Activated naive CD8-positive, alpha-beta T cell (primary cell): ENCODE results near the gene LMAN2L.

ENCODE experiments used
- H3K27ac Mint-ChIP-seq: one replicate; pipeline ENCODE4 v1.8.0; 2021; ENCODE audit warnings: mixed read lengths
- H3K27me3 Mint-ChIP-seq: one replicate; pipeline ENCODE4 v1.8.0; 2021; ENCODE audit warnings: mixed read lengths
- H3K36me3 Mint-ChIP-seq: one replicate; pipeline ENCODE4 v1.8.0; 2021; ENCODE audit warnings: mixed read lengths
- H3K4me1 Mint-ChIP-seq: one replicate; pipeline ENCODE4 v1.8.0; 2021; ENCODE audit warnings: low read depth, mixed read lengths
- H3K4me3 Mint-ChIP-seq: one replicate; pipeline ENCODE4 v1.8.0; 2021; ENCODE audit warnings: mild to moderate bottlenecking, mixed read lengths
- H3K9me3 Mint-ChIP-seq: one replicate; pipeline ENCODE4 v1.8.0; 2021; ENCODE audit warnings: low read depth, mixed read lengths

The LMAN2L gene

GRCh38 chr2:96747061-96747617 is 7.3 kb upstream of the LMAN2L start:
- no peak overlapping the region for H3K27ac Mint-ChIP-seq
- H3K4me3 Mint-ChIP-seq, result no peak overlapping the region
- H3K9me3 Mint-ChIP-seq, result no peaks in the 10 kb centered on the region
- no peaks in the 10 kb centered on the region for H3K36me3 Mint-ChIP-seq
- H3K27me3 Mint-ChIP-seq, result peaks cover 1% of the 10 kb centered on the region
- H3K4me1 Mint-ChIP-seq, result no peaks in the 10 kb centered on the region

GRCh38 chr2:96739076-96739632 is 710 bp downstream of the LMAN2L start:
- Mint-ChIP-seq H3K4me1 (peaks cover 26% of the 10 kb centered on the region), H3K27ac (peak overlapping the region; percentile 88), H3K9me3 (no peaks in the 10 kb centered on the region), H3K4me3 (peak overlapping the region; percentile 95), H3K27me3 (no peaks in the 10 kb centered on the region), H3K36me3 (peaks cover 5% of the 10 kb centered on the region)

- Mint-ChIP-seq H3K27me3 (no peaks in the 10 kb centered on the region), H3K4me3 (peak overlapping the region; percentile 61), H3K27ac (no peak overlapping the region), H3K4me1 (peaks cover 26% of the 10 kb centered on the region), H3K9me3 (no peaks in the 10 kb centered on the region), H3K36me3 (peaks cover 8% of the 10 kb centered on the region)
Measured at GRCh38 chr2:96737831-96738230, 2.0 kb downstream of the LMAN2L start.

- Mint-ChIP-seq H3K27ac (no peak overlapping the region), H3K27me3 (no peaks in the 10 kb centered on the region), H3K4me3 (peak overlapping the region; percentile 61), H3K4me1 (peaks cover 26% of the 10 kb centered on the region), H3K9me3 (no peaks in the 10 kb centered on the region), H3K36me3 (peaks cover 8% of the 10 kb centered on the region)
Measured at GRCh38 chr2:96737251-96737650, 2.6 kb downstream of the LMAN2L start.

GRCh38 chr2:96734880-96735583 is 4.8 kb downstream of the LMAN2L start:
- H3K27me3 Mint-ChIP-seq, result no peaks in the 10 kb centered on the region
- peaks cover 22% of the 10 kb centered on the region for H3K4me1 Mint-ChIP-seq
- peaks cover 8% of the 10 kb centered on the region for H3K36me3 Mint-ChIP-seq
- no peak overlapping the region for H3K27ac Mint-ChIP-seq
- H3K9me3 Mint-ChIP-seq, result no peaks in the 10 kb centered on the region
- H3K4me3 Mint-ChIP-seq, result no peak overlapping the region

- H3K27me3 Mint-ChIP-seq, result no peaks in the 10 kb centered on the region
- no peak overlapping the region for H3K4me3 Mint-ChIP-seq
- H3K27ac Mint-ChIP-seq, result no peak overlapping the region
- peaks cover 8% of the 10 kb centered on the region for H3K36me3 Mint-ChIP-seq
- no peaks in the 10 kb centered on the region for H3K9me3 Mint-ChIP-seq
- H3K4me1 Mint-ChIP-seq, result peaks cover 12% of the 10 kb centered on the region
Measured at GRCh38 chr2:96733931-96734330, 5.9 kb downstream of the LMAN2L start.

GRCh38 chr2:96730212-96730611 is 9.7 kb downstream of the LMAN2L start:
- Mint-ChIP-seq H3K4me3 (no peak overlapping the region), H3K9me3 (no peaks in the 10 kb centered on the region), H3K4me1 (no peaks in the 10 kb centered on the region), H3K27me3 (no peaks in the 10 kb centered on the region), H3K27ac (no peak overlapping the region), H3K36me3 (peaks cover 13% of the 10 kb centered on the region)

- H3K4me1 Mint-ChIP-seq, result no peaks in the 10 kb centered on the region
- H3K4me3 Mint-ChIP-seq, result no peak overlapping the region
- H3K9me3 Mint-ChIP-seq, result no peaks in the 10 kb centered on the region
- no peak overlapping the region for H3K27ac Mint-ChIP-seq
- peaks cover 9% of the 10 kb centered on the region for H3K36me3 Mint-ChIP-seq
- no peaks in the 10 kb centered on the region for H3K27me3 Mint-ChIP-seq
Measured at GRCh38 chr2:96729748-96730147, 10.1 kb downstream of the LMAN2L start.

- no peaks in the 10 kb centered on the region for H3K9me3 Mint-ChIP-seq
- no peak overlapping the region for H3K4me3 Mint-ChIP-seq
- peaks cover 7% of the 10 kb centered on the region for H3K36me3 Mint-ChIP-seq
- H3K27me3 Mint-ChIP-seq, result no peaks in the 10 kb centered on the region
- no peak overlapping the region for H3K27ac Mint-ChIP-seq
- H3K4me1 Mint-ChIP-seq, result no peaks in the 10 kb centered on the region
Measured at GRCh38 chr2:96727431-96727830, 12.4 kb downstream of the LMAN2L start.

GRCh38 chr2:96726131-96726530 is 13.7 kb downstream of the LMAN2L start:
- Mint-ChIP-seq H3K4me3 (no peak overlapping the region), H3K27ac (no peak overlapping the region), H3K36me3 (peaks cover 7% of the 10 kb centered on the region), H3K4me1 (no peaks in the 10 kb centered on the region), H3K27me3 (no peaks in the 10 kb centered on the region), H3K9me3 (no peaks in the 10 kb centered on the region)

- no peak overlapping the region for H3K27ac Mint-ChIP-seq
Measured at GRCh38 chr2:96716388-96716787, 23.5 kb downstream of the LMAN2L start.

GRCh38 chr2:96715658-96716057 is 24.2 kb downstream of the LMAN2L start:
- Mint-ChIP-seq H3K36me3 (peaks cover 9% of the 10 kb centered on the region), H3K9me3 (no peaks in the 10 kb centered on the region), H3K4me3 (no peak overlapping the region), H3K4me1 (no peaks in the 10 kb centered on the region), H3K27ac (no peak overlapping the region), H3K27me3 (no peaks in the 10 kb centered on the region)

More at GRCh38 chr2:96716388-96716787, 23.5 kb downstream of the LMAN2L start:
- Mint-ChIP-seq H3K27me3 (no peaks in the 10 kb centered on the region), H3K9me3 (no peaks in the 10 kb centered on the region), H3K4me1 (no peaks in the 10 kb centered on the region), H3K36me3 (peaks cover 3% of the 10 kb centered on the region), H3K4me3 (no peak overlapping the region)

GRCh38 chr2:96710985-96711384 is 28.9 kb downstream of the LMAN2L start:
- H3K27me3 Mint-ChIP-seq, result no peaks in the 10 kb centered on the region
- no peaks in the 10 kb centered on the region for H3K4me1 Mint-ChIP-seq
- no peaks in the 10 kb centered on the region for H3K9me3 Mint-ChIP-seq
- peaks cover 19% of the 10 kb centered on the region for H3K36me3 Mint-ChIP-seq
- no peak overlapping the region for H3K4me3 Mint-ChIP-seq
- no peak overlapping the region for H3K27ac Mint-ChIP-seq

- H3K9me3 Mint-ChIP-seq, result no peaks in the 10 kb centered on the region
Measured at GRCh38 chr2:96703021-96703751, 36.7 kb downstream of the LMAN2L start.

GRCh38 chr2:96702098-96702785 is 37.6 kb downstream of the LMAN2L start:
- no peaks in the 10 kb centered on the region for H3K27me3 Mint-ChIP-seq
- H3K4me1 Mint-ChIP-seq, result no peaks in the 10 kb centered on the region
- H3K36me3 Mint-ChIP-seq, result no peaks in the 10 kb centered on the region
- H3K27ac Mint-ChIP-seq, result no peak overlapping the region
- no peak overlapping the region for H3K4me3 Mint-ChIP-seq
- no peaks in the 10 kb centered on the region for H3K9me3 Mint-ChIP-seq

More at GRCh38 chr2:96703021-96703751, 36.7 kb downstream of the LMAN2L start:
- Mint-ChIP-seq H3K36me3 (peaks cover 6% of the 10 kb centered on the region), H3K4me1 (no peaks in the 10 kb centered on the region), H3K27ac (no peak overlapping the region), H3K27me3 (no peaks in the 10 kb centered on the region), H3K4me3 (no peak overlapping the region)
